A673 (cell line): ENCODE results near the gene ZMYND11.

ENCODE experiments used
- EZH2 ChIP-seq: fragments of 200-600 bp; sonication (generic); IDR thresholded peaks from 2 replicates; pipeline ENCODE4 v1.6.1; 2017; ENCODE audit warnings: borderline replicate concordance, low read depth, mild to moderate bottlenecking, mixed read lengths, antibody characterized with exemption, low read length; ENCODE audit not compliant: poor library complexity, severe bottlenecking
- TF ChIP-seq, protein P1 (sequence below): fragments of 300-800, 200-600 bp; sonication (generic); conservative IDR thresholded peaks from 2 replicates; pipeline ENCODE4 v1.5.1; 2017; ENCODE audit warnings: low read depth, mild to moderate bottlenecking, antibody characterized with exemption, low read length, moderate library complexity, mixed read lengths

DNA sequence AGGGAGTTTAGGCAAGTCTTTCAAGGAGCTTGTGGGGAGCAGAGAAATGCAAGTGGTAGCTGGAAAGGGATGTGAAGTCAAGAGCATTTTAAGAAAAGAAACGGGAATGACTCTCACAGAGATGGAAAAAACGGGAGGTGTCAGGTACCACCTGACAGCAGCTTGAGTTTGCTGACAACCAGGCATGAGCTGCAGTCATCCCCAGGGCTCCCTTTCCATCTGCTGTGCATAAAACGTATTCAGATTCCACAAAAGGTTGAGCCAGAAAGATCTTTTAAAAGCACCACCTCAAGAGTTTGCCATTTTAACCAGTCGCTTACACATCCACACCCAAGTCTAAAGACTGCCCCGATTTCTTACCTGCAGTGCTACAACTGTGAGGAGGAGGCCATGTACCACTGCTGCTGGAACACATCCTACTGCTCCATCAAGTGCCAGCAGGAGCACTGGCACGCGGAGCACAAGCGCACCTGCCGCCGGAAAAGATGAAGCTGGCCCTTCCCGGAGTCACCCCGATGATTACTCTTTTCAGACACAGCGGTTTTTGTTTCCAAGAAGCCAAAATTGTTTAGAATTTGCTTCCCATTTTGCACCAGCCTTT lies 116.8 kb downstream of the ZMYND11 start:
- no peak for TF ChIP-seq EZH2
- TF ChIP-seq, protein P1, sequence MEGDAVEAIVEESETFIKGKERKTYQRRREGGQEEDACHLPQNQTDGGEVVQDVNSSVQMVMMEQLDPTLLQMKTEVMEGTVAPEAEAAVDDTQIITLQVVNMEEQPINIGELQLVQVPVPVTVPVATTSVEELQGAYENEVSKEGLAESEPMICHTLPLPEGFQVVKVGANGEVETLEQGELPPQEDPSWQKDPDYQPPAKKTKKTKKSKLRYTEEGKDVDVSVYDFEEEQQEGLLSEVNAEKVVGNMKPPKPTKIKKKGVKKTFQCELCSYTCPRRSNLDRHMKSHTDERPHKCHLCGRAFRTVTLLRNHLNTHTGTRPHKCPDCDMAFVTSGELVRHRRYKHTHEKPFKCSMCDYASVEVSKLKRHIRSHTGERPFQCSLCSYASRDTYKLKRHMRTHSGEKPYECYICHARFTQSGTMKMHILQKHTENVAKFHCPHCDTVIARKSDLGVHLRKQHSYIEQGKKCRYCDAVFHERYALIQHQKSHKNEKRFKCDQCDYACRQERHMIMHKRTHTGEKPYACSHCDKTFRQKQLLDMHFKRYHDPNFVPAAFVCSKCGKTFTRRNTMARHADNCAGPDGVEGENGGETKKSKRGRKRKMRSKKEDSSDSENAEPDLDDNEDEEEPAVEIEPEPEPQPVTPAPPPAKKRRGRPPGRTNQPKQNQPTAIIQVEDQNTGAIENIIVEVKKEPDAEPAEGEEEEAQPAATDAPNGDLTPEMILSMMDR = no peak
